ENCODE measurements around the gene NFIA. TPM values are rescaled to one million over a fixed set of nuclear protein-coding genes. Genes with fewer than 3 reads are reported as not detected.
A peak's percentile ranks its signal among the peaks of the same experiment; 100 is the strongest.

NFIA gene
- total and polyA plus RNA-seq, 2 donors (not counting 1 experiment from before 2014, with no cell fraction given), result 5.4 to 11.0 TPM

DNA sequence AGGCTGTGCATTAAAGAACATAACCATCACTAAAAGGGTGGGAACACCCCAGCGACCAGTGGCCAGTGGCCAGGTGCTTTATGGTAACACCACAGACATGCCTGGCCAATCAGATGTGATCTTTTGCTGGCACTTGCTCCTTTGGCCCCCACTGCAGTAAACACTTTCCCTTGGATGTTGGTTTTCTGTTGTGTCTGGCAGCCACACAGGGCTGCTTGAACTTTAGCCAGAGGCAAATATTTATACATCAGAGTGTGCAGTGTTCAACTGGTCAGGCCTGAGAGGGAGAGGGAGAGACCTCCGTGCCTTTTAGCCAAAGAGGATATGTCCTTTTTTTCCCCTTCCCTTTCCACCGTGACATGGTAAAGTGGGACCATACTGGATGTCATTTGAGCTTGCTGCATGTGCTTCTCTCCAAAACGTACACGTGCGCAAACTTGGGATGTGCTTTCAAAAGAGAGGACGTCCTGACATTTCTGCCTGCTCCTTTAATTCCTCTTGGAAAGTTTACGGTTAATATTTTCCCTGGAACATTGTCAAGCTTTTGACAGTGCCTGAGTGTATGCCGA lies 101.2 kb downstream of the NFIA start:
- H3K9ac ChIP-seq (ENCODE audit: insufficient read depth, low read length), result no peak overlapping the region
- H3K27me3 ChIP-seq (ENCODE audit: control insufficient read depth, insufficient read depth, low read length), result no peaks in the 10 kb centered on the region
- peak overlapping the region; percentile 51 for H3K27ac ChIP-seq (ENCODE audit: insufficient read depth, low read length)

GRCh38 chr1:61184040-61184713 lies 101.8 kb downstream of the NFIA start:
- H3K4me3 ChIP-seq (replicated peaks in 1 of 4; ENCODE audit: control extremely low read depth in 1 of 4, insufficient read depth in 1 of 4, low read depth in 3 of 4, low read length in 4 of 4), result peak overlapping the region; percentile 12 to 57 (median 36)
- H3K79me2 ChIP-seq (ENCODE audit: control insufficient read depth, insufficient read depth, low read length), result no peaks in the 10 kb centered on the region
- no peak overlapping the region for H3K9ac ChIP-seq (ENCODE audit: insufficient read depth, low read length)
- H3K4me1 ChIP-seq (ENCODE audit: control insufficient read depth, extremely low read depth, insufficient read depth, low read length), result peaks cover 9% of the 10 kb centered on the region
- H4K20me1 ChIP-seq (ENCODE audit: control insufficient read depth, extremely low read depth, insufficient read depth, low read length), result no peaks in the 10 kb centered on the region
- H2AFZ ChIP-seq (ENCODE audit: low read length), result peak overlapping the region; percentile 86
- TF ChIP-seq EZH2 (IDR thresholded peaks at IDR 0.05; ENCODE audit: low read length, missing control alignments) (no peak), CTCF (conservative IDR thresholded peaks at IDR 0.05 in 1 of 2, IDR thresholded peaks at IDR 0.05 in 1 of 2; ENCODE audit: low read depth in 1 of 2, low read length in 2 of 2) (no peak)
- H3K36me3 ChIP-seq (ENCODE audit: control insufficient read depth, insufficient read depth, low read length), result no peaks in the 10 kb centered on the region
- peak overlapping the region; percentile 51 for H3K27ac ChIP-seq (ENCODE audit: insufficient read depth, low read length)
- H3K9me3 ChIP-seq (ENCODE audit: control insufficient read depth, insufficient read depth, low read depth, low read length), result no peaks in the 10 kb centered on the region
- no peaks in the 10 kb centered on the region for H3K27me3 ChIP-seq (ENCODE audit: control insufficient read depth, insufficient read depth, low read length)
- peak; percentile 89 to 94 for DNase-seq (ENCODE audit: low read depth in 2 of 2)
- H3K4me2 ChIP-seq (ENCODE audit: extremely low read depth, insufficient read depth, low read length), result peak overlapping the region; percentile 69

More for the DNA sequence above, 101.2 kb downstream of the NFIA start:
- DNase-seq (ENCODE audit: low read depth in 2 of 2), result peak; percentile 17 to 78
- TF ChIP-seq EZH2 (IDR thresholded peaks at IDR 0.05; ENCODE audit: low read length, missing control alignments), result no peak
- no peak for TF ChIP-seq CTCF (conservative IDR thresholded peaks at IDR 0.05 in 1 of 2, IDR thresholded peaks at IDR 0.05 in 1 of 2; ENCODE audit: low read depth in 1 of 2, low read length in 2 of 2)
- peak overlapping the region; percentile 12 to 53 (median 34) for H3K4me3 ChIP-seq (replicated peaks in 1 of 4; ENCODE audit: control extremely low read depth in 1 of 4, insufficient read depth in 1 of 4, low read depth in 3 of 4, low read length in 4 of 4)
- no peaks in the 10 kb centered on the region for H4K20me1 ChIP-seq (ENCODE audit: control insufficient read depth, extremely low read depth, insufficient read depth, low read length)
- H3K36me3 ChIP-seq (ENCODE audit: control insufficient read depth, insufficient read depth, low read length), result no peaks in the 10 kb centered on the region
- H3K79me2 ChIP-seq (ENCODE audit: control insufficient read depth, insufficient read depth, low read length), result no peaks in the 10 kb centered on the region
- H3K4me2 ChIP-seq (ENCODE audit: extremely low read depth, insufficient read depth, low read length), result peak overlapping the region; percentile 69
- H3K9me3 ChIP-seq (ENCODE audit: control insufficient read depth, insufficient read depth, low read depth, low read length), result no peaks in the 10 kb centered on the region
- peaks cover 9% of the 10 kb centered on the region for H3K4me1 ChIP-seq (ENCODE audit: control insufficient read depth, extremely low read depth, insufficient read depth, low read length)
- H2AFZ ChIP-seq (ENCODE audit: low read length), result peak overlapping the region; percentile 86

GRCh38 chr1:61184714-61185106 lies 102.3 kb downstream of the NFIA start:
- Histone ChIP-seq H2AFZ (ENCODE audit: low read length) (peak overlapping the region; percentile 86), H3K4me2 (ENCODE audit: extremely low read depth, insufficient read depth, low read length) (peak overlapping the region; percentile 69), H3K4me1 (ENCODE audit: control insufficient read depth, extremely low read depth, insufficient read depth, low read length) (peaks cover 9% of the 10 kb centered on the region), H3K27me3 (ENCODE audit: control insufficient read depth, insufficient read depth, low read length) (no peaks in the 10 kb centered on the region), H3K9ac (ENCODE audit: insufficient read depth, low read length) (no peak overlapping the region), H3K27ac (ENCODE audit: insufficient read depth, low read length) (peak overlapping the region; percentile 51), H3K79me2 (ENCODE audit: control insufficient read depth, insufficient read depth, low read length) (no peaks in the 10 kb centered on the region), H3K4me3 (replicated peaks in 1 of 4; ENCODE audit: control extremely low read depth in 1 of 4, insufficient read depth in 1 of 4, low read depth in 3 of 4, low read length in 4 of 4) (peak overlapping the region; percentile 2 to 57 (median 36)), H3K9me3 (ENCODE audit: control insufficient read depth, insufficient read depth, low read depth, low read length) (no peaks in the 10 kb centered on the region), H3K36me3 (ENCODE audit: control insufficient read depth, insufficient read depth, low read length) (no peaks in the 10 kb centered on the region), H4K20me1 (ENCODE audit: control insufficient read depth, extremely low read depth, insufficient read depth, low read length) (no peaks in the 10 kb centered on the region)
- no peak for TF ChIP-seq EZH2 (IDR thresholded peaks at IDR 0.05; ENCODE audit: low read length, missing control alignments)
- no peak for TF ChIP-seq CTCF (conservative IDR thresholded peaks at IDR 0.05 in 1 of 2, IDR thresholded peaks at IDR 0.05 in 1 of 2; ENCODE audit: low read depth in 1 of 2, low read length in 2 of 2)
- DNase-seq (ENCODE audit: low read depth in 2 of 2), result no peak

All from fibroblast of lung (primary cell).